ELR (cell line): ENCODE results near the gene SAA4.
"Not testable (repeated sequence)": the region's sequence is repeated elsewhere in the genome, so short reads cannot be mapped to it uniquely, and the experiment has no call there.

Experiments
- DNase-seq: peaks from one replicate; pipeline ENCODE4 v3.0.0-alpha.2; 2015; ENCODE audit warnings: low read depth

SAA4 gene, protein sequence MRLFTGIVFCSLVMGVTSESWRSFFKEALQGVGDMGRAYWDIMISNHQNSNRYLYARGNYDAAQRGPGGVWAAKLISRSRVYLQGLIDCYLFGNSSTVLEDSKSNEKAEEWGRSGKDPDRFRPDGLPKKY

DNA sequence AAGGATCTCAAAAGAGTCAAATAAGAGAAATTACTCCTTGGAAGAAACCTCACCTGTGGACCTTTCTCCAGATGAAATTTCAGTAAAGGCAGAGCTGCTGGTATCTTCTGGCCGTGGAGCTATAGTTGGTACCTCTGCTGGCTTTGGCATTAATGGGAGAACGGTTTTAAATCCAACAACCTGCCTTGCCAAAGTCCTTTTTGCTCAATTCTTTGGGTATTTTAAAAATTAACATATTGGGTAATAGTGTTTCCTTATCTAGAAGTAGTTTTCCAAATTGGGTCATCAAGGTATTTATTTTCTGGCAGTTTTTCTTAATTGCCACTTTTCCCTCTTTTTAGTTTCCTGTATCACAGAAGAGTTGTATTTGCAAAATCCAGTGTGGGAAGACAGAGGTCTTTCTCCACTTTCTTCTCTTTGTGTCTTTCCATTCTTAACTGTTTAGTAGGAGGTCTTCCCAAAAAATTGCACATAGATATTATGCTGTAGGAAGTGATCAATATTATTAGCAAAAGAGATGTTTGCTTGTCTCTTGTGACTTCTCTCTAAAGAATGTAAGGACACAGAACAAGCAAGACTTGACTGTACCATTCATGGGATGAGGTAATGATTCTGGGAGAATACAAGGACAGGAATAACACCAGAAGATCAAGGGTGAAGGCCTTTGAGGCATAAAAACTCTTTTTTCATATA is at the start of gene SAA4:
Gene SAA4, minus strand, starts transcription at position 139 of the 693 bp plus-strand sequence. CDS start 876 bp downstream, outside the sequence.
- peak; percentile 37 for DNase-seq

GRCh38 chr11:18285841-18286240 is 49.2 kb upstream of the SAA4 start:
- peak; percentile 39 for DNase-seq

DNA sequence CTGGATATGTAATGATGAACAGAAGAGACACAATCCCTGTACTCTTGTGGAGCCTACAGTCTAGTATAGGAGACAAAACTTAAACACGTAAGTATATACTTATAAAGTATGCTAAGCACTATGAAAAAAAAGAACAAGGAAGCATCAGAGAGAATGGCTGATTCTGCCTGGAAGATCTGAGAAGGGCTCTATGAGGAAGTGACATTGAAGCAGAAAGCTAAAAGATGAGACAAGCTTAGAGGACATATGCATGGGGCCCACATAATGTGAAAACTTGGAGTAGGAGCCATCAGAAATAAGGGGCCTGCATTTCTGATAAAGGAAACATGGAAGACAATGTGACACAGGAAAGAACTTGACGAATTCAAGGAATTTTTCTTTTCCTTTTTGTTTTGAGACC is 46.0 kb upstream of the SAA4 start:
- DNase-seq: no peak

DNA sequence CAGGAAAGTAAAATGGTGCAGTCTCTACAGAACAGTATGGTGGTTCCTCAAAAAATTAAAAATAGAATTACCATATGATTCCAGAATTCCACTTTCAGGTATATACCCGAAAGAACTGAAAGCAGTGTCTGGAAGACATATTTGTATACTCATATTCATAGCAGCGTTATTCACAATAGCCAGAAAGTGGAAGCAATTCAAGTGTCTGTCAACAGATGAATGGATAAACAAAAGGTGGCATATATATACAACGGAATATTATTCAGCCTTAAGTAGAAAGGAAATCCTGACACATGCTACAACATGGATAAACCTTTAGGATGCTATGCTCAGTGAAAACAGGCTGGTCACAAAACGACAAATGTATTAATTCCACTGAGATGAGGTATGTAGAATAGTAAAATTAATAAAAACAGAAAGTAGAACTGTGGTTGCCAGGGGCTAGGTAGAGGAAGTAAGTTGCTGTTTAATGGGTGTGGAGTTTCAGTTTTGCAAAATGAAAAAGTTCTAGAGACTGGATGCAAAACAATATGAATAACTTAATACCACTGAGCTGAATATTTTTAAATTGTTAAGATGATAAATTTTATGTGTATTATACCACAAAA is 43.9 kb upstream of the SAA4 start:
- no peak for DNase-seq

GRCh38 chr11:18277565-18278271 is 41.1 kb upstream of the SAA4 start:
- DNase-seq: no peak

DNA sequence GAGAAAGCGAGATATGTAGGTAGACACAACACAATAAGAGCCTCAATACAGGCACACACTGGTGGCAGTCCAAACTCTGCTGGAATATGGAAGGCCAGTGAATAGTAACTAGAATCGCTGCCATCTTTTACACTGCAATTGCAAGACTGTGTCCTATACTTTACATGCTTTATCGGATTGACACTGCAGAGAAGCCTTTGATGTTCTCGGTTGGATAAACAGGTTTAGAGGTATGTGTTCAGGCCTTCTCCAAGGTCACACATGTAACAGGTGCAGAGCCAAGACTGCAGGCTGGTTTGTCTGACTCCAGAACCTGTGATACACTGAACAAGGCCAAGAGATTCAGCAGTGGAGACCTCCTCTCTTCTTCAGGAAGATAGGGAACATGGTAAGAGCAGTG is 34.6 kb upstream of the SAA4 start:
- DNase-seq: no peak

DNA sequence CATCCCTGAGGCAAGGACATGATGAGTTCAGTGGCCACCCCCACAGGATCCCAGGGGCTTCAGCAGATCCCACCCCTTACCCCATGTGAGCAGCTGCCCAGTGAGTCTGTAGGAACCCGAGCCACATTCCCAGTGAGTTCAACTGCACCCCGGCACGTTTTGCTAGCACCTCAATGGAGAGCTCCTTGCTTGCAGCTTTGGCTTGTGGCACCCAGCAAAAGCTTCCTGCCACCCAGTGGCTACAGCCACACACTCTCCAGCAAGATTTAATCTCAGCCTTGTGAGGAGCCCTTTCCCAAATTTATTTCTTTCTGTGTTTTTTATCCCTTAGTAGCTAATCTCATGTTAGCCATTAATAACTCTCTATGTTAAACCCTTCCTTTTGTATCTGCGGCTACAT is 33.5 kb upstream of the SAA4 start:
- no peak for DNase-seq

GRCh38 chr11:18269252-18269651 is 32.6 kb upstream of the SAA4 start:
- DNase-seq: not testable (repeated sequence)

DNA sequence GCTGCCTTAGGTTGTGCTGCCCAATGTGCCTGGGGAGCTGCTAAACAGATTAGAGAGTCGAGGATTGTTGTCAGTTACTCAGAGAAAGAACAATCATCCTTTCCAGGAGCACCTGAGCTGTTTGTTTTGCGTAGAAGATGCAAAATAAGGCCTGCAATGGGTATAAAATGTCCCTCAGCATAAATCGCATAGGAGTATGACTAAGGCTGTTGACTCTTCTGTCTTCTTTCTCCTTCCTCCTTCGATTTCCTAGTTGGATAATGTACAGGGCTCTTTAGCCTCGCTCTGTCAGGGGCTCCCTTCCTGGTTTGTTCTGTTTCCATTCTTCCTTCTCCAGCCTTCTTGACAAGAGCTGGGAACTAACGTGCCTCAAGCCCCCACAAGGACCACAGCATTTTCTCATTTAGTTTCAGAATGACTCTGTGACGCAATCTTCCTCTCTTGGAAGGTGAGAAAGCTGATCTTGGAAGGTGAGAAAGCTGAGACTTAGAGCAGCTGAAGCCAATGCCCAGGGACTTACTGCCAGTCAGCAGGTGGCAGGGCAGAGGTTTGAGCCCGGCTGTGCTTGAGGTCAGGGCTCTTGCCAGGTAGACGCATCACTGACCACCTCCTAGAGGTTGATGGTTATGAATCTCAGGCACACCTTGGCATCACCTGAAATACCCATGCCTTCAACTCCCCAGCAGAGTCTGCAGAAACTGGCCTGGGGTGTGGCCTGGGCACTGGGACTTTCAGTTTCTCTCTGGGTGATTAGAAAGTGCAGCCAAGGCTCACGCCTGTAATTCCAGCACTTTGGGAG is 30.9 kb upstream of the SAA4 start:
- not testable (repeated sequence) for DNase-seq

DNA sequence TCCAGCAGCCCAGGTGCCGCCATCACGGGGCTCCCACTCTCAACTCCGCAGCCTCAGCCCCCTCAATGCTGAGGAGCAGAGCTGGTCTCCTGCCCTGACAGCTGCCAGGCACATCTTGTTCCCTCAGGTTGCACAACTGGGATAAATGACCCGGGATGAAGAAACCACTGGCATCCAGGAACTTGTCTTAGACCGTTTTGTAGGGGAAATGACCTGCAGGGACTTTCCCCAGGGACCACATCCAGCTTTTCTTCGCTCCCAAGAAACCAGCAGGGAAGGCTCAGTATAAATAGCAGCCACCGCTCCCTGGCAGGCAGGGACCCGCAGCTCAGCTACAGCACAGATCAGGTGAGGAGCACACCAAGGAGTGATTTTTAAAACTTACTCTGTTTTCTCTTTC is 29.3 kb upstream of the SAA4 start, which contains the start of gene SAA1:
Gene SAA1, plus strand, starts transcription at position 316 of the 400 bp plus-strand sequence. CDS start 624 bp downstream, outside the sequence.
- DNase-seq: no peak

DNA sequence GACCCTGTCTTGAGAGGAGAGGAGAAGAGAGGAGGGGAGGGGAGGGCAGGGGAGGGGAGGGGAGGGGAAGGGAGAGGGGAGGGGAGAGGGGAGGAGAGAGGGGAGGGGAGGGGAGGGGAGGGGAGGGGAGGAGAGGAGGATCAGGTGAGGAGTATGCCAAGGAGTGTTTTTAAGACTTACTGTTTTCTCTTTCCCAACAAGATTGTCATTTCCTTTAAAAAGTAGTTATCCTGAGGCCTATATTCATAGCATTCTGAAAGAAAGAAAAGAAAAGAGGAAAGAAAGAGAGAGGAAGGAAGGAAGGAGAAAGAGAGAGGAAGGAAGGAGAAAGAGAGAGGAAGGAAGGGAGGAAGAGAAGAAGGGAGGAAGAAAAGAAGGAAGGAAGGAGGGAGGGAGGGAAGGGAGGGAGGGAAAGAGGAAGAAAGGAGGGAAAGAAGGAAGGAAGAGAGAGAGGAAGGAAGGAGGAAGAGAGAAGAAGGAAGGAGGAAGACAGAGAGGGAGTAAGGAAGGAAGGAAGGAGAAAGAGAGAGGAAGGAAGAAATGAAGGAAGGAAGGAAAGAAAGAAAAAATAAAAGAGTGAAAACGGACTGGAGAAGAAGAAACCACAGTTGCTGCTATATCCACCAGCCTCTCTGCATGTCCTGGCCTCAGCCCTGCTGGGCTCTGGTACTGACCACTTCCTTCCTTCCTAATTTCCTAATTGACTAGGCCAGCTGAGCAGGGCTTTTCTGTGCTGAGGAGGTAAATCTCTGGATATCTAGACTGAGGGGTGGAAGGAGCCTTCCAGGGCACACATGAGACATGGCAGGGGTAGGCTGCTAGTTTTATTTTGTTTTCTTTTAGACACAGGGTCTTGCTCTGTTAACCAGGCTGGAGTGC is 28.3 kb upstream of the SAA4 start:
- no peak for DNase-seq

- no peak for DNase-seq
Observed at GRCh38 chr11:18264035-18264434, 27.4 kb upstream of the SAA4 start.

- not testable (repeated sequence) for DNase-seq
Observed at GRCh38 chr11:18262681-18263350, 26.2 kb upstream of the SAA4 start.

GRCh38 chr11:18261721-18262120 is 25.1 kb upstream of the SAA4 start:
- DNase-seq: no peak

DNA sequence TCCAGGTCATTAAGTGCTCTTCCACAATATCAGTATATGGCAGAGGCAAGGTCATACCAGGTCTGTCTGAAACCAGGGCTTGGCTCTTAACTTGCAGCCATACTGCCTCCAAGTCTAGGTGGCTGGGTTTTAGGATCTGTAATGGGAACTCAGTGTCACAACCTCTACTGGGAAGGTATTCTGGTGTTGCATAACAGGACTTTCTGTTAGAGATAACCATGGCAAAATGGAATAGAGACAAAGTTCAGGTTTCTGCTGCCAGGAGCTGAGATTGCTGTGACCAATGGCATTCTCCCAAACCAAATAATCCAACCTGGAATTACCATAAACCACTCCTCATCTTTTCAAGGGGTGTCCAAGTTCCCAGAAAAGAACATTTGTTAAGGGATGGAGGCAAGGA is 22.7 kb upstream of the SAA4 start:
- DNase-seq: no peak

GRCh38 chr11:18254781-18255361 is 18.3 kb upstream of the SAA4 start:
- DNase-seq: no peak

DNA sequence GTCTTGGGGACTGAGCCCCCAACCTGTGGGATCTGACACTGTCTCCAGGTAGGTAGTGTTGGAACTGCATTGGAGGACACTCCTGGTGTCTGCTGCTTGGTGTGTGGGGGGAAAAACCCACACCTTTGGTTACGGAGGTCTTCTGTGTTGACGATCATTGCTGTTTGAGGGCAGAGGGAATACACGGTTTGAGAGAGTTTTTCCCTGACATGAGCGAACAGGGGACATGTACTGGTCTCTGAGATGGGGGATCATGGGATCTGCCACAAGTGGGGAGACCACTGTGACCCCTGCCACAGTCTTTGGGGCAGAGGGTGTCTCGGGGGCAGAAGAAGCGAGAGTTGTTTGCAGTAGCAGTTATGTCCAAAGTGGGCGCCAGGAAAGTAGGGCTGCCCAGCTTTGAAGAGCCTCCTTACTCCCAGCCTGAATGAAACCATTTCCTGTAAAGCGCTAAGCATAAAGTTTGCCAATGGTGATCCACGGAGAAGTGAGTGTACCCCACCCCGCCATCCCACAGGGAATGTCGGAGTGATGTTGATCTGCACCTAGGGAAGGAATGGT is 17.3 kb upstream of the SAA4 start:
- no peak for DNase-seq

DNA sequence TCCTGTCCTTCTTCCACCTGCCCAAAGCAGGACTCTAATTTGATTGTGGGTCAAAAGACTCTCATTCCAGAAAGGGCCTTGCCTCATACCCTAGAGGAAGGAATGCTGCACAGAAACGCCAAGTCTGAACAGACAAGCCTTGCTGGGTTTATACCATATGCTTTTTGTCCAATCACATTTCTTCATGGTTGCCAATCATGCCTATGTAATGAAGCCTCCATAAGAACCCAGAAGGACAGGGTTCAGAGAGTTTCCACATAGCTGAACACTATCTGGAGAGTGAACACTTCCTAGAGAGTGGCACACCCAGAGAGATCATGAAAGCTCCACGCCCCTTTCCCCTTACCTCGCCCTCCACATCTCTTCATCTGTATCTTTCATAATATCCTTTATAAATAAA is 16.6 kb upstream of the SAA4 start:
- no peak for DNase-seq

GRCh38 chr11:18248561-18248960 is 12.0 kb upstream of the SAA4 start, which contains the start of gene SAA2:
Gene SAA2 (minus strand): TSS chr11:18248668. CDS start chr11:18248011, 657 bp downstream.
- DNase-seq: no peak

DNA sequence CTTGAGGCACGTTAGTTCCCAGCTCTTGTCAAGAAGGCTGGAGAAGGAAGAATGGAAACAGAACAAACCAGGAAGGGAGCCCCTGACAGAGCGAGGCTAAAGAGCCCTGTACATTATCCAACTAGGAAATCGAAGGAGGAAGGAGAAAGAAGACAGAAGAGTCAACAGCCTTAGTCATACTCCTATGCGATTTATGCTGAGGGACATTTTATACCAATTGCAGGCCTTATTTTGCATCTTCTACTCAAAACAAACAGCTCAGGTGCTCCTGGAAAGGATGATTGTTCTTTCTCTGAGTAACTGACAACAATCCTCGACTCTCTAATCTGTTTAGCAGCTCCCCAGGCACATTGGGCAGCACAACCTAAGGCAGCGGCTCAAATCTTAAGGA is 10.6 kb upstream of the SAA4 start:
- not testable (repeated sequence) for DNase-seq
